Panc1 (cell line): Measurements from ENCODE around the gene TTLL11. TPM values are rescaled to one million over a fixed set of nuclear protein-coding genes. Genes with fewer than 3 reads are reported as not detected.

Experiments
- ATAC-seq: fragments of 200-7000 bp; cut with Tn5 transposase; 2 replicates; pipeline ENCODE4 v1.9.1; 2020; ENCODE audit warnings: mild to moderate bottlenecking, moderate library complexity
- BruUV-seq: library from RNA; stranded (reverse); fragments of 400-500 nt; replicated peaks from 2 replicates; lab custom pipeline; 2021; lab: Mats Ljungman, UMichigan
- CTCF ChIA-PET: fragments of 300-600 bp; sonication (Branson Sonifier 250); formaldehyde crosslinking; loops from one replicate; lab custom pipeline; 2022; ENCODE audit warnings: antibody characterized with exemption; lab: Charles Lee
- POLR2A ChIA-PET: fragments of 300-600 bp; sonication (Branson Sonifier 250); formaldehyde crosslinking; loops from one replicate; lab custom pipeline; 2022; ENCODE audit warnings: antibody characterized with exemption; lab: Charles Lee
- DNase-seq: peaks from one replicate; pipeline ENCODE4 v3.0.0-alpha.2; 2010; ENCODE audit warnings: low read depth, low spot score
- H3K27ac ChIP-seq: 2 replicates; pipeline ENCODE4 v1.5.1; 2011; ENCODE audit warnings: mild to moderate bottlenecking, low read length, inconsistent platforms
- H3K27me3 ChIP-seq: fragments of 200-500 bp; sonication (Bioruptor generic); 2 replicates; pipeline ENCODE4 v1.6.0; 2014; ENCODE audit warnings: low read length, inconsistent platforms; ENCODE audit not compliant: control insufficient read depth, insufficient read depth
- H3K36me3 ChIP-seq: fragments of 200-500 bp; sonication (Bioruptor generic); 2 replicates; pipeline ENCODE4 v1.5.1; 2014; ENCODE audit warnings: inconsistent platforms, mild to moderate bottlenecking, low read length, moderate library complexity; ENCODE audit not compliant: control insufficient read depth, insufficient read depth
- H3K4me1 ChIP-seq: 2 replicates; pipeline ENCODE4 v1.5.1; 2011; ENCODE audit warnings: inconsistent platforms, mild to moderate bottlenecking, low read length, moderate library complexity; ENCODE audit not compliant: control insufficient read depth, insufficient read depth
- H3K4me3 ChIP-seq, 2 experiments: 2 replicates each; pipeline ENCODE4 v1.5.1; 2011 to 2012; ENCODE audit warnings: low read depth in 2 of 2, low read length in 2 of 2, mild to moderate bottlenecking in 2 of 2, inconsistent platforms in 1 of 2, moderate library complexity in 1 of 2
- H3K9me3 ChIP-seq: fragments of 200-500 bp; sonication (Bioruptor generic); 2 replicates; pipeline ENCODE4 v1.5.1; 2014; ENCODE audit warnings: low read depth, mild to moderate bottlenecking, inconsistent platforms, low read length, moderate library complexity; ENCODE audit not compliant: control insufficient read depth, insufficient read depth
- CTCF ChIP-seq: fragments of 450-650 bp; IDR thresholded peaks from 2 replicates; pipeline ENCODE4 v1.5.1; 2017; ENCODE audit warnings: mild to moderate bottlenecking
- POLR2AphosphoS5 ChIP-seq: IDR thresholded peaks from 2 replicates; pipeline ENCODE4 v1.6.1; 2012; ENCODE audit warnings: mild to moderate bottlenecking, low read depth, low read length, moderate library complexity
- REST ChIP-seq, 2 experiments: IDR thresholded peaks; 2 replicates each; pipeline ENCODE4 v1.6.1; 2011 to 2012; ENCODE audit warnings: low read depth in 2 of 2, control low read depth in 1 of 2, low read length in 1 of 2, mild to moderate bottlenecking in 1 of 2, moderate library complexity in 1 of 2; ENCODE audit not compliant: insufficient read depth in 1 of 2
- SIN3A ChIP-seq: IDR thresholded peaks from 2 replicates; pipeline ENCODE4 v1.6.1; 2012; ENCODE audit warnings: low read depth, mild to moderate bottlenecking, low read length, moderate library complexity, borderline replicate concordance; ENCODE audit not compliant: insufficient read depth
- TCF7L2 ChIP-seq: IDR thresholded peaks from 2 replicates; pipeline ENCODE4 v1.6.1; 2011; ENCODE audit warnings: mild to moderate bottlenecking, low read depth, low read length, inconsistent platforms
- in situ Hi-C: cut with HindIII; loops from 2 replicates; pipeline ENCODE4 v1.10.0; 2016; ENCODE audit warnings: low sequenced_read_pairs, low pct_unique_long_range_greater_than_20kb
- intact Hi-C: fragments of 100-400 bp; cut with micrococcal nuclease; formaldehyde crosslinking; loops from one replicate; pipeline ENCODE4 v1.10.0; 2022; ENCODE audit not compliant: unreplicated experiment
- total RNA-seq: library from RNA; stranded (reverse); gene quantifications from one replicate; pipeline ENCODE4 v1.2.1, GENCODE V29; 2021; ENCODE audit not compliant: unreplicated experiment

Gene TTLL11
- total RNA-seq, 1 experiment from 2014 or later, result 1.1 TPM

- intact Hi-C loops, result no loop called here
- Histone ChIP-seq H3K27me3 (no peaks in the 10 kb centered on the region), H3K9me3 (no peaks in the 10 kb centered on the region), H3K27ac (no peak overlapping the region), H3K36me3 (no peaks in the 10 kb centered on the region), H3K4me1 (no peaks in the 10 kb centered on the region), H3K4me3 (no peak overlapping the region)
- no TSS peak for BruUV-seq
- POLR2A ChIA-PET, result no interaction called here
- in situ Hi-C loops, result no loop called here
- no peak for DNase-seq
- TF ChIP-seq TCF7L2 (no peak), SIN3A (no peak), POLR2AphosphoS5 (no peak), CTCF (no peak), REST (IDR thresholded peaks at IDR 0.05; ENCODE audit: insufficient read depth in 1 of 2, low read depth in 2 of 2, low read length in 1 of 2) (no peak)
- CTCF ChIA-PET, result no interaction called here
- no peak for ATAC-seq
Observed at GRCh38 chr9:122031776-122032175, 61.3 kb downstream of the TTLL11 start.

- in situ Hi-C loops, result no loop called here
- Histone ChIP-seq H3K4me1 (no peaks in the 10 kb centered on the region), H3K9me3 (no peaks in the 10 kb centered on the region), H3K27me3 (no peaks in the 10 kb centered on the region), H3K27ac (no peak overlapping the region), H3K36me3 (no peaks in the 10 kb centered on the region), H3K4me3 (no peak overlapping the region)
- no TSS peak for BruUV-seq
- intact Hi-C loops, result no loop called here
- ChIA-PET CTCF (no interaction called here), POLR2A (no interaction called here)
- DNase-seq (no peak), ATAC-seq (no peak)
- TF ChIP-seq SIN3A, result no peak
- no peak for TF ChIP-seq TCF7L2
- no peak for TF ChIP-seq POLR2AphosphoS5
- no peak for TF ChIP-seq REST (IDR thresholded peaks at IDR 0.05; ENCODE audit: insufficient read depth in 1 of 2, low read depth in 2 of 2, low read length in 1 of 2)
- TF ChIP-seq CTCF, result no peak
Observed at GRCh38 chr9:122031157-122031556, 62.0 kb downstream of the TTLL11 start.
